Mucosa of descending colon (tissue), 3 donors: ENCODE results near the gene PIGO. TPM values are rescaled to one million over a fixed set of nuclear protein-coding genes. Genes with fewer than 3 reads are reported as not detected.

ENCODE experiments used
- ATAC-seq: fragments of 200-7000 bp; cut with Tn5 transposase; one replicate; pipeline ENCODE4 v1.9.1; 2020; ENCODE audit warnings: mild to moderate bottlenecking, moderate library complexity
- DNase-seq, 3 donors: peaks; one replicate each; pipeline ENCODE4 v3.0.0-alpha.2; 2020
- H3K36me3 ChIP-seq: fragments of 200-600 bp; one replicate; pipeline ENCODE4 v1.8.0; 2021; ENCODE audit warnings: low read depth, mild to moderate bottlenecking
- H3K4me1 ChIP-seq: fragments of 200-600 bp; one replicate; pipeline ENCODE4 v1.8.0; 2021; ENCODE audit warnings: low read depth, mild to moderate bottlenecking
- H3K4me3 ChIP-seq: fragments of 200-600 bp; one replicate; pipeline ENCODE4 v1.8.0; 2021; ENCODE audit warnings: mild to moderate bottlenecking
- H3K9me3 ChIP-seq: fragments of 200-600 bp; one replicate; pipeline ENCODE4 v1.8.0; 2021; ENCODE audit warnings: mild to moderate bottlenecking
- CTCF ChIP-seq: fragments of 200-600 bp; IDR thresholded peaks from one replicate; pipeline ENCODE4 v1.8.0; 2022; ENCODE audit warnings: antibody characterized with exemption, mild to moderate bottlenecking
- intact Hi-C, 2 donors: fragments of 100-400 bp; cut with DNase I in 1 of 2; cut with micrococcal nuclease in 1 of 2; formaldehyde crosslinking; loops; one replicate each; pipeline versions ENCODE4 v1.11.0 to v1.11.1; 2022; cut with DNase I, micrococcal nuclease
- total RNA-seq, 3 donors: library from RNA; stranded (reverse); fragmentation: NEBNext Ultra II Directional in 2 of 3; extraction: Animal tissue kit (Norgen Biotek cat#: 25700) in 2 of 3; gene quantifications; one replicate each; pipeline versions ENCODE4 v1.2.1 to v1.2.4, GENCODE V29; 2021 to 2023
- donor health status: DM: no; HTN: no; CAD: no; lungs with moderate emphysema.
- donor health status: DM: no; HTN: no; CAD: no.
- donor health status: DM: no; HTN: yes; CAD: no.

PIGO gene
- total RNA-seq, 3 donors from 2014 or later, result 22.3 to 35.8 (median 32.9) TPM

DNA sequence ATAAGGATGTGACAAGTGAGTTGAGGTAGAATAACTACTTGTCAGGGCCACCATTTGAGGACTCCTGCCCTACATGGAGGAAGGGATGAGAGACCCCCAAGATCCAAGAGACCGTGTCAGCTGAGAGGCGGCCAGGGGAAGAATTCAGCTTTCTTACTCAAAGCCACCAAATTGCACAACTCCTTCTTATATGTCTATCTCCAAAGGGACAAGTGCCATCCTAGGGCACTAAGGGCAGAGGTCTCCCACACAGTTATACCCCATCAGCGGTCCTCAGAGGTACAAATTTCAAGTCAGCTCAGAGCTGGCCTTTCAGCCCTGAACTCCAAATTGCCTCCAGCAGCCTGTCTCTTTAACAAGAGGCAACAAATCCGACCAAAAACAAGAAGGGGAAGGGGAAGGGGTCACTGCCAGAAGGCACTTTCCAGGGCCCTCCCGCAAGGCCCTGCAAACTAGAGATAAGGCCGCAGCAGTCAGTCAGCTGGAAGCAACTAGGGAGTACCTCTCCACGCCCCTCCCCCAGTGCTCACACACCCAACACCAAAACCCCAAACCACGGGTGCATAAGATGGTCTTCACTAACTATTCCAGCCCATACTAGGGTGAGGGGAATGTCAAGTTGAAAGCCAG is 12.7 kb upstream of the PIGO start:
- DNase-seq, result no peak
- no peaks in the 10 kb centered on the region for H3K36me3 ChIP-seq
- intact Hi-C loops, result no loop called here

GRCh38 chr9:35108461-35108860 is 12.1 kb upstream of the PIGO start:
- H3K4me3 ChIP-seq, result no peak overlapping the region
- H3K4me1 ChIP-seq, result peaks cover 14% of the 10 kb centered on the region
- H3K36me3 ChIP-seq, result no peaks in the 10 kb centered on the region
- no peaks in the 10 kb centered on the region for H3K9me3 ChIP-seq
- intact Hi-C loops, result no loop called here
- TF ChIP-seq CTCF, result no peak
- DNase-seq (no peak), ATAC-seq (no peak)

More for the DNA sequence above, 12.7 kb upstream of the PIGO start:
- H3K4me1 ChIP-seq, result peaks cover 20% of the 10 kb centered on the region
- H3K9me3 ChIP-seq, result no peaks in the 10 kb centered on the region
- no peak for TF ChIP-seq CTCF
- no peak for ATAC-seq
- H3K4me3 ChIP-seq, result no peak overlapping the region

DNA sequence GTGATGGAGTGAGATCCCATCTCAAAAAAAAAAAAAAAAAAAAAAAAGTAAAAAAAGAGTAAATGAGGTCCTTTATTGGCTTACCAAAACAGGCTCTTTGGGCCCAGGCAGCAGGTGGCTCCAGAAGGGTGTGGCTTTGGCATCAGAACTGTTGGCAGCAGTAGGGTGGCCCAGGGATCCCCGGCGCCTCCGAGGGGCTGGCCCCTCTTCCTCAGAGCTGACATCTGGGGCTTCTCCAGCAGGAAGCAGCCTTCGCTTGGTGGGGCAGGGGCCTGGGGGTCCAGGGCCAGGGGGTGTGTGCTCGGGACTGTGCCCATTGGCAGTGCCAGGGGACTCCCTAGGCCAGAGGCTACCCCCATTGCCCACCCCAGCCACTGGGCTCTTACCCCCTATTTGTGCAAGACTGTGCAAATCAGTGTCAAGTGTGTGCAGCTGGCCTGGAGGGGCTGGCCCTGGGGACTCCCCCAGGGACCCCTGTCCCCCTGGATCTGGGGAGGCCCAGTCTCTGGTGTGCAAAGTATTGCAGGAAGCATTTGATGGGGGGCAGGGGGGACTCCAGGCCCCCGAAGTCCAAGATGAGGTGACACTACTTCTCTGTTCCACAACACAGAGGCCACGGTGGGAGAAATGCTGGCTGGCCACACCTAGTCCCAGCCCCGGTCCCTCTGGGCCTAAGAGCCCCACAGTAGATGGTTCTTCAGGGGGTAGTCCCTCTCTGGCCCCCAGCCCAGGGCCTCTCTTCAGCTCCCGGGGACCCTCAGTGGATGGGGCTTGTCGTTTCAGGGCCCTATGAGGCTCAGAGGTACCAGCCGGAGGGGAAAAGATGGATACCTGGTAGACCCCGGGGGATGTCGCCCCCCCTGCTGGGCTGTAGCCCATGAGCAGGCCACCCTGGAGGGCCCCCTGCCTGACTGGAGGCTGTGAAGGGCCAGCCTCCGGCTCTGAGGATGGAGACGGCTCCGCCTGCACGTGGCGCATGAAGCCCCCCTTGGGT is 11.2 kb upstream of the PIGO start:
- ATAC-seq (no peak), DNase-seq (no peak)
- peaks cover 11% of the 10 kb centered on the region for H3K4me1 ChIP-seq
- H3K36me3 ChIP-seq, result no peaks in the 10 kb centered on the region
- intact Hi-C loops, result no loop called here
- no peak for TF ChIP-seq CTCF
- H3K4me3 ChIP-seq, result no peak overlapping the region
- H3K9me3 ChIP-seq, result no peaks in the 10 kb centered on the region

- intact Hi-C loops, result no loop called here
- Histone ChIP-seq H3K9me3 (no peaks in the 10 kb centered on the region), H3K4me3 (no peak overlapping the region), H3K4me1 (peaks cover 15% of the 10 kb centered on the region), H3K36me3 (no peaks in the 10 kb centered on the region)
- no peak for ATAC-seq
- no peak for DNase-seq
- no peak for TF ChIP-seq CTCF
Observed at GRCh38 chr9:35106343-35106730, 9.9 kb upstream of the PIGO start.

DNA sequence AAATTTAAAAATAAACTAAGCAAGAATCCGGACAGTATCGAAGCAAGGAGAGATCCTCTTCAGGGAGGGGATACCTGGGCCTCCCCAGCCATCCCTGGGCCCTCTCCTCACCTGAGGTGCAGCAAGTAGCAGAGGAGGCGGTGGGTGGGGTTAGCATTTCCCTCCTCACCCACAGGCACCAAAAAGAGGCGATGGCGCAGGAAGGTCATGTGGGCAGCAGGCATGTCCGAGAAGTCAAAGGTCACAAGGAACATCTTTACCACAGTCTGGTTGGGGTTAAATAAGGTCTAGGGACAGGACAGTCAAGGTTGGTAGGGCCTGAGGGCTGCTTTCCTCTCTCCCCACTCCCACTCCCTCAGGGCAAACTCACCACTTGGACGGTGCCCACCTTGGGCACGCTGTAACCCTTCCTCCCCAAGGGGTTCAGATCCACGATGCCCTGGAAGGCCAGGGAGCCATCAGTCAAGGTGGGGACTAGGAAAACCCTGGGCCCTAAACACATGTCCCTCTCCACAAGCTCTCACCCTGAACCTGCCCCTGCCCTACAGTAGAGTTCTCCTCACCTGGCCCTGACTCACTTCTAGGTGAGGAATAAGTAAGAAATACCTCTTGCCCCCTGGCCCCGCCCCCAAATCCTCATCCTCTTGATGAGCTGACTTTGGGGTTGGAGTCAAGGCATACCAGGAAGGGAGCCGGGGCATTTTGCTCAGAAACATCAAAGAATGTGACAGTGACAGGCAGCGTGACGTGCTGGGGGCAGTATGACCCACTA is 9.4 kb upstream of the PIGO start:
- ATAC-seq (no peak), DNase-seq (no peak)
- Histone ChIP-seq H3K9me3 (no peaks in the 10 kb centered on the region), H3K4me1 (peaks cover 15% of the 10 kb centered on the region), H3K4me3 (no peak overlapping the region), H3K36me3 (no peaks in the 10 kb centered on the region)
- no peak for TF ChIP-seq CTCF
- intact Hi-C loops, result no loop called here
